GM12872 (cell line): ENCODE measurements around the gene AHI1.

Experiments
- CTCF ChIP-seq: IDR thresholded peaks from 3 replicates; pipeline ENCODE4 v1.5.1; 2011; ENCODE audit warnings: low read depth, mild to moderate bottlenecking, low read length, moderate library complexity; ENCODE audit not compliant: insufficient read depth

Gene AHI1

GRCh38 chr6:135449246-135449645 lies 48.3 kb downstream of the AHI1 start:
- TF ChIP-seq CTCF, result no peak

GRCh38 chr6:135440087-135440792 lies 57.3 kb downstream of the AHI1 start:
- no peak for TF ChIP-seq CTCF

- no peak for TF ChIP-seq CTCF
Observed at GRCh38 chr6:135439549-135439948, 58.0 kb downstream of the AHI1 start.

GRCh38 chr6:135438907-135439535 lies 58.5 kb downstream of the AHI1 start:
- peak; percentile 48; the same call in 2 of the 3 replicates for TF ChIP-seq CTCF

GRCh38 chr6:135434991-135435390 lies 62.5 kb downstream of the AHI1 start:
- no peak for TF ChIP-seq CTCF

GRCh38 chr6:135434095-135434494 lies 63.4 kb downstream of the AHI1 start:
- TF ChIP-seq CTCF, result no peak

- no peak for TF ChIP-seq CTCF
Observed at GRCh38 chr6:135428078-135428477, 69.5 kb downstream of the AHI1 start.
